Choroid plexus epithelial cell (primary cell): ENCODE results near the gene CSPG4.
"Not testable (repeated sequence)": the region's sequence is repeated elsewhere in the genome, so short reads cannot be mapped to it uniquely, and the experiment has no call there.

ENCODE experiments used
- DNase-seq: peaks from one replicate; pipeline ENCODE4 v3.0.0-alpha.2; 2010; ENCODE audit warnings: low read depth
- H3K4me3 ChIP-seq: 2 replicates; pipeline ENCODE4 v1.5.1; 2011; ENCODE audit warnings: low read depth, mild to moderate bottlenecking, control low read depth, low read length, moderate library complexity
- TF ChIP-seq, protein P1 (sequence below): conservative IDR thresholded peaks from 2 replicates; pipeline ENCODE4 v1.5.1; 2011; ENCODE audit warnings: low read depth, mild to moderate bottlenecking, control low read depth, inconsistent platforms, low read length, moderate library complexity

The CSPG4 gene

DNA sequence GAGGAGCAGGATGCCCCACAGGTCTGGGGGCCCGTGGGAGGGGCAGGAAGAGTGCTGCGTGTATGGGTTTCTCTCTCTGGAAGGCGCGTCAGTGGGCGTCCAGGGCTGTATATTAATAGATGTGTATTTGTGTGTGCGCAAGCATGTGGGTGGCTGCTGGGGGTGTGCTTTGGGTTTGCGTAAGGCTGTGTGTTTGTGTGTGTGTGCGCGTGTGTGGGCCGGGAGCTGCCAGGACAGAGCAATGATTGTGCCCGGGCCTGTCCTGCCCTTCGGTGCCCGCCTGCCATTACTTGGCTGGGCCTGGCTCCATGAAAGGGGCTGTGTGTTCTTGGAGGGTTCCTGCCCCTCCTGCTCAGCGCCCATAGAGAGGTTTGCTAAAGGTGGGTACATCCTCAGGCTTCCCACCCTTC lies 16.3 kb downstream of the CSPG4 start:
- DNase-seq, result no peak
- TF ChIP-seq, protein P1, sequence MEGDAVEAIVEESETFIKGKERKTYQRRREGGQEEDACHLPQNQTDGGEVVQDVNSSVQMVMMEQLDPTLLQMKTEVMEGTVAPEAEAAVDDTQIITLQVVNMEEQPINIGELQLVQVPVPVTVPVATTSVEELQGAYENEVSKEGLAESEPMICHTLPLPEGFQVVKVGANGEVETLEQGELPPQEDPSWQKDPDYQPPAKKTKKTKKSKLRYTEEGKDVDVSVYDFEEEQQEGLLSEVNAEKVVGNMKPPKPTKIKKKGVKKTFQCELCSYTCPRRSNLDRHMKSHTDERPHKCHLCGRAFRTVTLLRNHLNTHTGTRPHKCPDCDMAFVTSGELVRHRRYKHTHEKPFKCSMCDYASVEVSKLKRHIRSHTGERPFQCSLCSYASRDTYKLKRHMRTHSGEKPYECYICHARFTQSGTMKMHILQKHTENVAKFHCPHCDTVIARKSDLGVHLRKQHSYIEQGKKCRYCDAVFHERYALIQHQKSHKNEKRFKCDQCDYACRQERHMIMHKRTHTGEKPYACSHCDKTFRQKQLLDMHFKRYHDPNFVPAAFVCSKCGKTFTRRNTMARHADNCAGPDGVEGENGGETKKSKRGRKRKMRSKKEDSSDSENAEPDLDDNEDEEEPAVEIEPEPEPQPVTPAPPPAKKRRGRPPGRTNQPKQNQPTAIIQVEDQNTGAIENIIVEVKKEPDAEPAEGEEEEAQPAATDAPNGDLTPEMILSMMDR, result no peak
- H3K4me3 ChIP-seq, result no peak overlapping the region

DNA sequence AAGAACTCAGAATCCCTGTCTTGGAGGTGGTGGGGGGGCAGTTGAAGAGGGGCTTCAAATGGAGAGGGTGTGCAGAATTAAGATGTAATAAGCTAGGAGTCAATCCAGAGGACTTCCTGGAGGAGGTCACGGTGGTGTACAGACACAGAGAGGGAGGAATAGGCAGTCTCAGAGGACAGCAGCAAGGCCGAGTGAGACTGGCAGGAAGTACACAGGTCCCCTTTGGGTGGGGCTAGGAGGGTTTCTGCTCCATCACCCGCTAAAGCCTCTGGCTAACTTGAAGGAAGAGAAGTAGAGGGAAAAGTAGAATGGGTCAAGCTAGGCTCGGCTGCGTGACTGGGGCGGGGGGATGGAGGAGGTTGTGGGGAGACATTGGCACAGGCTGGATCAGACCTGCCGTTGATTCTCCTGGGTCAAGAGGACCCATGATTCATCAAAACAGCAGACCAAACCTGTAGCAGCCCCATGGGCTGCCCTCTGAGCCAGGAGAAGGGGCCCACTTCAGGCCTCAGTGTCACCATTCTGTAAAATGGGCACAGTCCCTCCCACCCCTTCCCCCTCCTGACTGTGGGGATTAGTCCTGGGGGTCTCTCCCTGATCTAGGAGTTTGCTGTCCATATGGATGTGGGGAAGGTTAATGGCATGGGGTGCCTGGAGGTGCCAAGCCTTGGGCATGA lies 16.9 kb downstream of the CSPG4 start:
- TF ChIP-seq, protein P1, result no peak
- H3K4me3 ChIP-seq, result no peak overlapping the region
- no peak for DNase-seq

DNA sequence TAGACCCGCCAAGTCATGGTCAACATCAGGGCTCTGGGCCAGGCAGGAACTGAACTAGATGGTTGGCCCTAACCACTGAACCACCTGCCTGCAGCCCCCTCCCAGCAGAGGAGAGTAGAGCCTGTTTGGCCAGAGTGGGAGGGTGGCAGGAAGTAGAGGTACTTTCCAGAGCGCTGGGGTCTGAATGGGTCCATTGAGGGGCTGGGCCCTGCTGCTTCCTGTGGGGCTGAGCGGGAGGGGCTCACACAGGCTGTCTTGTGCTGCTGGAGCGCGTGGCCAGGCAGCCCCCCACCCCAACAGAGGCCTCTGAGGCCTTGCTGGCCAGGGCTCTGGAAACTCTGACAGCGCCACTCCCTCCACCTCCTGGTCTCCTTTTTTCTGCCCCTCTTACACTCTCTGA lies 17.4 kb downstream of the CSPG4 start:
- TF ChIP-seq, protein P1, result no peak
- H3K4me3 ChIP-seq, result no peak overlapping the region
- no peak for DNase-seq

DNA sequence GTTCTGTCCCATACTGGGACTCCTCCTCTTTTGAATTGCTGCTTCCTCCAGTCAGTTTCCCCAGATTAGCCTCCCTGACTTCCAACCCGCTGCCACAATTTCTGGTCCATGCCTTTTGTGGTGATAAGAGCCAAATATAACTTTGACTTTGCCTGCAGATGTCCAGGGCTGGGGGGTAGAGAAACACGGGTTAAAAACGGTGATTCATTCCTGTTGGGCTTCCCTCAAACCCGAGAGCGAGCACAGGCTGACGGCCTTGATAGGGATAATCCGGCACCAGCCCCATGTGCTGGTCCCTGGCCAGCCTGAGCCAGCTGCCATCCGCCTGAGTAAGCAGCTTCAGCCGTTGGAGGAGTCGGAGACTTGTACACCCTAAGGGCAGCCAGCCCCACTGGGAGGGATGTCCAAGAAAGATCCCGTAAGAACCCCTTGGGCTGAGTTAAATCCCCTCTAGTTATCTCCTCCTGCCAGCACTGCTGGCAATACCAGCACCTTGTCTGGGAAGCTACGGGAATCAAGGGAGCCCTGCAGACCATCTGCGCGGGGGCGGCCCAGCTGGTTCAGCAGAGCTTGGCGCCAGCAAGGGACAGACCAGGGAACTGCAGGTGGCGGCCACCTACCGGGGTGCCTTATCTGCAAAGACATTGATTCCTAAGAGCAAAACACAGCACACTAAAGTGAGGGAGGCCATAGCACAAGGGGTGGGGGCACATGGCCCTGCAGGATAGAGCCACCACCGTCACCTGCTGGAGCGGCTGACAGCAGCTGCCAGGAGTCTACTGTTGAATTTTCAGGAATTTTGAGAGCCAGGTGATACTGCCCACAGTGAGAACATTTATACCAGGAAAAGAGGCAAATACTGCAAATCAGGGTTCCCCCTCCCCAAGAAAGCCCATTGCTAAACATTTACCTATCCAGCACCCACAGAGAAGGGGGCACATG lies 18.1 kb downstream of the CSPG4 start:
- DNase-seq, result peak; percentile 94
- no peak overlapping the region for H3K4me3 ChIP-seq

DNA sequence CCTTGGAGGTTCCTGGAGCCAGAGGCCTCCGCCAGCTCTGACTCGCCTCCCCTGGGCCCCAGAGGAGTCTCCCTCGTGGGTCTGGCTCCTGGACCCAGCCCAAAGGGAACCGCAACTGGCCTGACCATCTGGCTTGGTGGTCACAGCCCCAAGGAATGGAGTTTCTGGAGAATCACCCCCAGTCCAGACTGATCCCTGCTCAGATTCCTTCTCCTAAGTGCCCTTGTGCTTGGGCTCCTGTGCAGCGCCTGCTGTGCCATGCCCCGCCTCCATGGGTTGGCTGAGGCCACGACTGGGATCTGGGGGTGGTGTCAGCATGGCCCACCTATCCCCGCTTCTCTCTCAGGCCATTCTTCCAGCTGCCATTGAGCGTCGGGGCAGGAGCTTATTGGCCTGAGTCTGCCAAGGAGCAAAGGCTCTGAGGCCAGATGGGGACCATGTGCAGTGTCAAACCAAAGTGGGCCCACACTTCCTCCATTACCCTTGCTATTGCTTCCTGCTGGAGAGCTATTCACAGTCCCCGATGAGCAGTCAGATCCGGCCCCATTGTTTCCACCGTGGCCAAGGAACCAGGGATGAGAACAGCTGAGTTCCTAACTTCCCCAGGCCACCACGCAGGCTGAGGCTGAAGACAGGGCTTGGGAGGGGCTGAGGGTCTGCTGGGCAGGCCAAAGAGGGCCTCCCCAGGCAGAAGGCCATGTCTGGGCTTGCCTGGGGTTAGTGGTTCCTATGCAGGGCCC lies 19.0 kb downstream of the CSPG4 start:
- no peak overlapping the region for H3K4me3 ChIP-seq
- TF ChIP-seq, protein P1, result no peak
- DNase-seq, result peak; percentile 50

More for the DNA sequence above, 18.1 kb downstream of the CSPG4 start:
- TF ChIP-seq, protein P1, result peak; percentile 41

DNA sequence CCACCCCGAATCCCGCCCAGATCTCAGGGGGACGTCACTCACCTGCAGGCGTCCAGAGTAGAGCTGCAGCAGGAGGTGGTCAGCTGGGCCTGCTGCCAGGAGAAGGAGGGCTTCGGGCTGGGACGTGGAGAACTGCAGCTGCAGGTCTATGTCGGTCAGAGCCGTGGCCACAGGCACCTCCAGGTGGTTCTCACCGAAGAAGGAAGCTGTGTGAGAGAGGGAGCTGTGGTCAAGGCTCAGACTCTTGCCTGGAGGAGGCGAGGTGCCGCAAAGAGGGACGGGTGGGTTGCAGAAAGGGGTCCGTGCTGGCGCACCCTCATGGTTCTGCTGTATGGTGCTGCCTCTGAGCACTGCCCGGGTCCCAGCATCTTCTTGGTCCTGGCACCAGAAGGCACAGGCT lies 19.6 kb downstream of the CSPG4 start:
- not testable (repeated sequence) for H3K4me3 ChIP-seq, DNase-seq

DNA sequence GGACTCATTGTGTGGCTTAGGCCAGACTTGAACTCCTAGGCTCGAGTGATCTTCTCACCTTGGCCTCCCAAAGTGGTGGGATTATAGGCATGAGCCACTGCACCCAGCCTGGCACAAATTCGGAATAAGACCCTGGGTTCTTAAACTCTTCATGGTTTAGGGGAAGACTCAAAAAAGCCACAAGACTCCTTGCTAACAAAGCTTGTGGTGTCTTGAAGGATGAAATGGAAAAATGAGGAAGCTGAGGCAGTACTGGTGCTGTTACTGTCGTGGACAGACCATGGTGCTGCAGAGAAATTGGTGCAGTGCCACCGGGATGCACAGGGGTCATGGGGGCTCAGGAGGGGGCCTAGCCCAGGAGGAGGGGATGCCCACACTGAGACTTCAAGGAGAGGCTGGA lies 20.3 kb downstream of the CSPG4 start:
- H3K4me3 ChIP-seq, DNase-seq: not testable (repeated sequence)

DNA sequence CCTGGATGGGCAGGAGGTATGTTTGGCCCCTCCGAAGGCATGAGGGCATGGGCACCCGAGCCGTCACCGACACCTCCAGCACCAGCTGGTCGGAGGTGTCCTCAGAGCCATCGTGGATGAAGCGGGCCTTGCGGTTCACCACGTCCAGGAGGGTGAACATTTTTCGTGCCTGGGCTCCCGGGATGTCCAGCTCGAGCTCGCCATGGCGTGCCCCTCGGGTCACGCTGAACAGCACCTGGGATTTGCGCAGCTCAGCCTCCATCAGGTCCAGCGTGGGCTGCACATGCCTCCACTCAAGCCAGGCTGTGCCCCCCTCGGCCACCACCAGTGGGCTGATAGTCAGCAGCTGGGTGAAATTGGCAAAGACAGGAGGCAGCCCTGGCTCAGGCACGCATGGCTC lies 23.2 kb downstream of the CSPG4 start:
- not testable (repeated sequence) for H3K4me3 ChIP-seq, DNase-seq
